Measurements from ENCODE around the gene PPM1F. TPM values are rescaled to one million over a fixed set of nuclear protein-coding genes. Genes with fewer than 3 reads are reported as not detected.
"Not testable (repeated sequence)": the region's sequence is repeated elsewhere in the genome, so short reads cannot be mapped to it uniquely, and the experiment has no call there.

PPM1F gene
- total RNA-seq, 1 experiment from 2014 or later: 45.2 TPM

GRCh38 chr22:21929253-21929652 lies 23.4 kb downstream of the PPM1F start:
- in situ Hi-C loops (cut with HindIII; ENCODE audit: low sequenced_read_pairs): no loop called here
- no peak for DNase-seq (ENCODE audit: low spot score)

GRCh38 chr22:21928048-21928447 lies 24.6 kb downstream of the PPM1F start:
- no peak for DNase-seq (ENCODE audit: low spot score)
- in situ Hi-C loops (cut with HindIII; ENCODE audit: low sequenced_read_pairs): no loop called here

GRCh38 chr22:21927174-21927823 lies 25.3 kb downstream of the PPM1F start:
- DNase-seq (ENCODE audit: low spot score): no peak
- in situ Hi-C loops (cut with HindIII; ENCODE audit: low sequenced_read_pairs): no loop called here

GRCh38 chr22:21926728-21927127 lies 25.9 kb downstream of the PPM1F start:
- in situ Hi-C loops (cut with HindIII; ENCODE audit: low sequenced_read_pairs): no loop called here
- DNase-seq (ENCODE audit: low spot score): no peak

- DNase-seq (ENCODE audit: low spot score): no peak
- in situ Hi-C loops (cut with HindIII; ENCODE audit: low sequenced_read_pairs): no loop called here
Observed at GRCh38 chr22:21923163-21923561, 29.5 kb downstream of the PPM1F start.

GRCh38 chr22:21922370-21923162 lies 30.1 kb downstream of the PPM1F start:
- no peak for DNase-seq (ENCODE audit: low spot score)
- in situ Hi-C loops (cut with HindIII; ENCODE audit: low sequenced_read_pairs): no loop called here

- in situ Hi-C loops (cut with HindIII; ENCODE audit: low sequenced_read_pairs): no loop called here
- no peak for DNase-seq (ENCODE audit: low spot score)
Observed at GRCh38 chr22:21921729-21922128, 30.9 kb downstream of the PPM1F start.

GRCh38 chr22:21921184-21921721 lies 31.4 kb downstream of the PPM1F start:
- no peak for DNase-seq (ENCODE audit: low spot score)
- in situ Hi-C loops (cut with HindIII; ENCODE audit: low sequenced_read_pairs): no loop called here

- DNase-seq (ENCODE audit: low spot score): no peak
- in situ Hi-C loops (cut with HindIII; ENCODE audit: low sequenced_read_pairs): no loop called here
Observed at GRCh38 chr22:21920341-21921183, 32.1 kb downstream of the PPM1F start.

GRCh38 chr22:21919526-21920307 lies 32.9 kb downstream of the PPM1F start:
- DNase-seq (ENCODE audit: low spot score): no peak
- in situ Hi-C loops (cut with HindIII; ENCODE audit: low sequenced_read_pairs): no loop called here

- no peak for DNase-seq (ENCODE audit: low spot score)
- in situ Hi-C loops (cut with HindIII; ENCODE audit: low sequenced_read_pairs): no loop called here
Observed at GRCh38 chr22:21918466-21919185, 34.0 kb downstream of the PPM1F start.

- in situ Hi-C loops (cut with HindIII; ENCODE audit: low sequenced_read_pairs): no loop called here
- DNase-seq (ENCODE audit: low spot score): no peak
Observed at GRCh38 chr22:21917959-21918261, 34.7 kb downstream of the PPM1F start.

GRCh38 chr22:21917181-21917958 lies 35.3 kb downstream of the PPM1F start:
- DNase-seq (ENCODE audit: low spot score): peak; percentile 59
- in situ Hi-C loops (cut with HindIII; ENCODE audit: low sequenced_read_pairs): no loop called here

GRCh38 chr22:21916309-21916918 lies 36.2 kb downstream of the PPM1F start:
- no peak for DNase-seq (ENCODE audit: low spot score)
- in situ Hi-C loops (cut with HindIII; ENCODE audit: low sequenced_read_pairs): no loop called here

GRCh38 chr22:21915624-21916308 lies 36.9 kb downstream of the PPM1F start:
- in situ Hi-C loops (cut with HindIII; ENCODE audit: low sequenced_read_pairs): no loop called here
- DNase-seq (ENCODE audit: low spot score): no peak

GRCh38 chr22:21914033-21914642 lies 38.5 kb downstream of the PPM1F start:
- in situ Hi-C loops (cut with HindIII; ENCODE audit: low sequenced_read_pairs); DNase-seq (ENCODE audit: low spot score): not testable (repeated sequence)
